GM21367 (cell line): Measurements from ENCODE around the gene TNS3.

Source experiments
- ATAC-seq: cut with Tn5 transposase; IDR thresholded peaks from one replicate; pipeline ENCODE4 v1.9.1; 2021; ENCODE audit not compliant: unreplicated experiment

Gene TNS3

DNA sequence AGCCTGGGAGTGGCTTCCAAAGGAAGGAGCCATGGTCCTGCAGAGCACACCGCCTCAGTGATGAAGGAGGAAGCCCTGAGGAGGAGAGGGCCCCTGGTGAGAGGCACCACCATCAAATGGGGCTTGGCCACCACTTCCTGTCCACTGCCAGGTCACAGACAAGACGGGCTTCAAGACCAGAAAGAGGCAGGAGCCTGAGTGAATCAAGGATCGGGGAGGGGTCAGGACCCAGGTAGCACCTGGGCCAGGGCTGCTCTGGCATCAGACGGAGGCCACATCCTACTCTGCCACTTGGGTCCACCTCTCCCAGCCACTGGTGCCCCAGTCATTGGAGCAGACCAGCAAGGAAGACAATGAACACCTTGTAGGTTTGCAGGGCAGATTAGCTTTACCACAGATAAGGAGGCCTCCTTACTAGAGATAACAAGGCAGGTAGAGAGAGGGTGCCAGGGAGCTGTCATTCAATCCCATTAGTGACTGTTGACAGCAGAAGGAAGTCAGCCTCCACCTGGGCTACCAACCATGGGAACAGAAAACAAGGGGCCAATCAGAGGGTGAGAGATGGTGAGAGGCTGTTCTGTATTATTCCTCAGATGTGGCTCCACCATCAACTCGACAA is 143.4 kb downstream of the TNS3 start:
- ATAC-seq: no peak

DNA sequence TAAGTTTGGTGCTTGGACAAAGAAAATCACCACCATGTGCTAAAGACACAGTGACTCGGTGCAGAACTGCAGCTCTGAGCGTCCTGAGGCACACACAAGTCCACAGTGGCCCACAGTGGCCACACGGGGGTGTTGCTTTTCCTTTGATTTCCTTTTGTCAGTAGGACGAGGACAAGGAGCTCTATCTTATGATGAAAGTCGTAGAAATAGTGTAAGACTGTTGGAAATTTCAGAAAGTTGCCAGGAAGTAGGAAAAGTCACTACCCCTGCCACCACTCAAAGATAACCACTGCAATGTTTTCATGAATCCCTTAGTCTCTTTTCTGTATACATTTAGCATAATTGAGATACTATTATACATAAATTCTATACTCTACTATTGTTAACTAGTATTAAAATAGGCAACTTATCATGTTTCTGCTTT is 146.0 kb downstream of the TNS3 start:
- ATAC-seq: no peak

DNA sequence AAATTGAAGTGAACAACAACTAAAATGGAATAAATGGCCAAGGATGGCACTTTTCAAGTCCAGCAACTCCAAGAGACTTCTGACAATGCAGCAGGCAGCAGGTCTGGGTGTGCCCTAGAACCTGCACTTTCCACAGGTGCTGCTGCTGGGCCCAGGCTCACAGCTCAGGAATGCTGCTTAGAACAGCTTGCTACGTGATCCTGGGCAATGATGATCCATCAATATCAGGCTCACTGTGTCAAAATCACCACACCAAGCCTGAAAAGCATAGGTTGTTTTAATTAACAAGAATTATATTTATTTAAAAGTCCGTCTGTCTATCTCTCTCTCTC is 148.4 kb downstream of the TNS3 start:
- ATAC-seq: no peak

DNA sequence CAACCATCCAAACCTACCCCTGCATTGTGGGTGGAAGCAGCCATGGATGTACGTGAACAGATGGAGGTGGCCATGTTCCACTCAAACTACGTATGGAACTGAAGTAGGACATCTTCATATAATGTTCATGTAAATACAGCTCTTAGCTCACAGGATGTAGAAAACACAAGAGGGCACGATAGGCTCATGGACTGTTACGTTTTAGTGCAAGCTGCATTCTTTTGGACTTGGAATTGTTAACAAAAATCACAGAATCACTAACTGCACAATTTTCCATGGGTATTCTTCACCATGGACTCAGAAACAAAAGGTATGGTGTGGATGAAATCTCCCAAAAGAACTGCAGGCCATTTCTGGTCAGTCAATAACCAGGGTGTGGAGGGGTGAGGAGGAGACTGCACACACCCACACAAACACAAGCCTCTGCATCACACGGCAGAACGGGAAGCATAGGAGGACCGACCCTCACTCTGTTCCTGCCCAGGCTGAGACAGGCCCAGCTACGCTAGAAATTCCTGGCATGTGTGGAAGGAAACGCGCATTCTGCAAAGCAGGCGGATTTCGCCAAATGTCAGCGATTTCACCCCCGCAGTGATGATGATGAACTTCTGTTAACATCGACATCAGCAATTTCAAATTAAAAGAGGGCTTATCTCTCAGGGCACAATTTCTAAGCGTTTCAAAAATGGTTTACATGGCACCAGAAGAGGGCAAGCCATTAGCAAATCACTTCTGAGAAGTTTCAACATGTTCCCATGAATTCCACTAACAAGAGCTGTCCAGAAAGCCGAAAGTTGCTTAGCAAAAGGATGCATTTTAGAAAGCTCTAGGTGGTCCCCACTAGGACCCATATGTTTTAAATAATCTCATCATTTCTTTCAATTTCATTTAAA is 149.0 kb downstream of the TNS3 start:
- no peak for ATAC-seq

DNA sequence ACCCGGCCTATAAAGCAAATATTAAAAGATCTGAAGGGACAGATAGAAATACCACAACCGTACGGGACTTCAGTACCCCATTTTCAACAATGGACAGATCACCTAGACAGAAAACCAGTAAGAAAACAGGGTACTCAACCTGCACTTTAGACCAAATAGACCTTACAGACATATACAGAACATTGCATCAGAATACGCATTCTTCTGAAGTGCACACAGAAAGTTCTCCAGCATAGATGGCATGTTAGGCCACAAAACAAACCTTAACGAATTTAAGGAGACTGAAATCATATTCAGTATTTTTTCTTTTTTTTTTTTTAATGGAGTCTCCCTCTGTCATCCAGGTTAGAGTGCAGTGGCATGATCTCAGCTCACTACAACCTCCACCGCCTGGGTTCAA is 151.5 kb downstream of the TNS3 start:
- no peak for ATAC-seq

DNA sequence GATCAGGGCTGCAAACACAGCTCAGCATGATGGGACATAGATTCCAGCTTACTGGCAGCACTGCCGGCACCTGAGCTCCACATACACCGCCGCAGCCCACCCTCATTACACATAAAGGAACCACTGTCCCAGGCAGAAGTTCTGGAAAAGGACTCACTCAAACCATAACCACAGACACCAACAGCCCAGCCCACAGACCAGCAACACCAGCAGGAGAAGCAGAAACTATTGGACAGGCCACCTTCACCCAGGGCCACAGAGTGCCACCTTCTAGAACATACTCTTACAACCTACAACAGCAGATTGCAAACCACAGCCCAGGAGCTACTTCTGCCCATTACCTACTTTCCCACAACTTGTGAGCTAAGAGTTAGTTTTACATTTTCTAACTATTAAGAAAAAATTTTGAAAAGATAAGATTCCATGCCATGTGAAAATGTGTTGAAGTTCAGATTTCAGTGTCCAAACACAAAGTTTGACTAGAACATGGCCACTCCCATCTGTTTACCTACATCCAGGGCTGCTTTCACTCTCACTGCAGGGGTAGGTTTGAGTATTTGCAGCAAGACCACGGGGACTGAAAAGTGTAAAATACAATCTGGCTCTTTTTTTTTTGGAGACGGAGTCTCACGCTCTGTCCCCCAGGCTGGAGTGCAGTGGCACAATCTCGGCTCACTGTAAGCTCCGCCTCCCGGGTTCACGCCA is 153.0 kb downstream of the TNS3 start:
- no peak for ATAC-seq

DNA sequence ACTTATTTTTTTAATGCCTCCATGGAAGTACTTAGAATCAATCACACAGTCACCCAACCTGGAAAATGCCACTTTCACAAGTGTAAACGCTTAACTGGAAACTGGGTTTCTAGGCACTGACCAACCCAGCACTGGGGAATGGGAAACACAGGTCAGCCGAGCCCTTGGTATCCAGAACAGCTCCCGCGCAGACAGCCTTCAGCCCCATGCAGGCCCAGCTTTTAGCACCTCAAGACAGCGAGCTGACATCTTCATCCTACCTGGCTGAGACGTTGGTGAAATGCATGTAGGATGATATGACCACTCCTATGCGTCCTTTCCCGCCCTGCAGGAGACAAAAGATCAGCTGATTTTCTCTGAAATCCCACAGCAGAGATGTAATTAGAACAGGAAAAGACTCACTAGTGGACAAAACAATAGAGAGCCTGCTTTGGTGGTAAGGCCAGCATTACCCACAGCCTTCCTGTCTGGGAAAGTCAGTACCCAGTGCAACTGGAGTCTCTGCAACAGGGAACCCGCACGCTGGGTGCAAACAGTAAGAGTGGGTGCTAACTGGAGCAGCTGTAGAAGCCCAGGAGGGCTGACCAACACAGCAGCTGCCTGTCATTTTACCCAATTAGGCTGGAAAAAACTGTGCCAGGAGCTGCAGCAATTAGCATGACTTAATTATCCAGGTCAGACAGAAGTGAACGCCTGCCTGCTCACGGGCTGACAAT is 153.7 kb downstream of the TNS3 start:
- no peak for ATAC-seq

DNA sequence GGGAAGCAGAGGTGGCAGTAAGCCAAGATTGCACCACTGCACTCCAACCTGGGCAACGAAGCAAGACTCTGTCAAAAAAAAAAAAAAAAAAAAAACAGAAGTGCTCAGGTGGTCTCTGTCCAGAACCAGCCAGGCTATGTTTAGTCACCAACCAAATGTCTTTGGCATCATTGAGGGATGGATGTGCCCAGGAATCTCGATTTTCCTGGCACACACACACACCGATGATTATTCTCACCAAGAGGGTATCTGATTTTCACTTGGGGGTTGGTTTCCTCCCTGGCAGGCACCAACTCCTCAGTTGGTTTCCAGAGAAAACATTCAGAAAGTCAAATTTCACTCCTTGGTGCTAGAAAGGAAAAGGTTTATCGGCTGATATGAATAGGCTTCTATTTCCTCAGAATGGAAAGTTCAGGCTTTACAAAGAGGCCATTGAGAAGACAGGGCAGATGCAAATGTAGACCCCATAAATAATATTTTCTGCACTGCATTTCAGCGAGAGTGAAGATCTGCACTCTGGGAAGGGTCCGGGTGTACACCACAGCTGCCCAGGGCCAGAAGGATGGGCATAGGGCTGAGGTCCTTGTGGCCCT is 154.8 kb downstream of the TNS3 start:
- no peak for ATAC-seq

DNA sequence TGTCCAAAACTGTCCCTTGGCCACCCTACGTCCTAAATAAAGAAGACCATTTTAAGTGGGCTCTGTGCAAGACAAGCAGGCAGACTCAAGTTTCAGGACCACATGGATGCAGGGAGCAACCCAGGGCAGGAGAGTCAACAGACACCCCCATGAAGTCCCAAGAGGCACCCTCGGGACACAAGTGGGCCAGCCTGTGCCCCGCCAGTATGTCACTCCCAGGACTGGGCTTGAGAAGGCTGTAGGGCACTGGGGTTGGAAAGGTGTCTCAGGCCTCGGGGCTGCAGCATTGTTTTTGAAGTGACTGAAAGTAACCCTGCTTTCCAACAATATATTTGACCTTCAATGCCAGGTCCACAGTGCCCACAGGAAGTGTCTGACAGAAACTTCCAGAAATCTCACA is 157.4 kb downstream of the TNS3 start:
- ATAC-seq: no peak

DNA sequence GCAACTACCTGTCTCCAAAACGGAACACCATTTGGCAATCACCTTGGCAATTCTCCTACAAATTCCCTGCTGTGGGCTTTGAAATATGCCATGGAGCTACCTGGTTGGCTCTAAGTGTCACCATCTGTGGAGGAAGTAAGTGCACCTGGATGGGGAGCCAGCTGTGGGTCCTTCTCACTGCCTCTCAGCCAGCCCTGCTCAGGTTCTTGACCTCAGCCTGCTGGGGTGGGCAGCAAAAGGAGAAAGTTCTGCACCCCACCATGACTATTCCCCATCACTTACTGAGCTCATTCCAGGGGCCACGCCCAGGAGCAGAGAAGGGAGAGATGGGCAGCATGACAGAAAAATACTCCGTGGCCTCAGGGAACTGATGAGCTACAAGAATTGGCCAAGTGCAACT is 158.7 kb downstream of the TNS3 start:
- no peak for ATAC-seq

DNA sequence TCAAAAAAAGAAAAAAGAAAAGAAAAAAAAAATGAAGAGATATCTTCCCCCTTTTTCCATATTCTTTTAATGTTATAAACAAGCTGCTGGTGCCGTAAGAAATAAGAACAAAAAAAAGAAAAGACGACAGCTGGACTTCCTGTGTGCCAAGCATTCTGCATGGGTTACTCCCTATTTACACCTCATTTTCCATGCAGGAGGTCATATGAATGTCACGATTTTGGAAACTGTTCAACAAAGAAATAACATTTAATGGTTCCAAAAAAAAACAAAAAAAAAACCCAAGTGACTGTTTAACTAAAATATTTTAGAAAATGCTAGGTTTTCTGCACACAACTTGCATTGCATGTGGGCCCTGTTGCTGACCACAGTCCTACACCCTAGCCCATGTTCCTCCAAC is 159.3 kb downstream of the TNS3 start:
- ATAC-seq: no peak

DNA sequence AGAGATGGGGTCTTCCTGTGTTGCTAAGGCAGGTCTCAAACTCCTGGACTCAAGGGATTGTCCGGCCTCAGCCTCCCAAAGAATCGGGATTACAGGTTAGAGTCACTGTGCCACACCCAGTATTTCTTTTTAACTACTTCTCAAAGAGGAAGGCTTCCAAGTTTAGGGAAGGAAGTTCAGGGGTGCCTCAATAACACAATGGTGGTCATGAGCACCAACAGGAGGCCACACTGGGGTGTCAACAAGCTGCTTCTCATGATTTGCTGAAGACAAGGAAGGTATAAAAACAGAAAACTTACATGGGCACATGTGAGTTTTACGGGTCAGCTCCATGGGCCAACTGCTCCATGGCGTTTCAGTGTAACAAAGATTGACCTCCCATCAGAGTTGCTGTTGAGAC is 160.5 kb downstream of the TNS3 start:
- ATAC-seq: no peak

DNA sequence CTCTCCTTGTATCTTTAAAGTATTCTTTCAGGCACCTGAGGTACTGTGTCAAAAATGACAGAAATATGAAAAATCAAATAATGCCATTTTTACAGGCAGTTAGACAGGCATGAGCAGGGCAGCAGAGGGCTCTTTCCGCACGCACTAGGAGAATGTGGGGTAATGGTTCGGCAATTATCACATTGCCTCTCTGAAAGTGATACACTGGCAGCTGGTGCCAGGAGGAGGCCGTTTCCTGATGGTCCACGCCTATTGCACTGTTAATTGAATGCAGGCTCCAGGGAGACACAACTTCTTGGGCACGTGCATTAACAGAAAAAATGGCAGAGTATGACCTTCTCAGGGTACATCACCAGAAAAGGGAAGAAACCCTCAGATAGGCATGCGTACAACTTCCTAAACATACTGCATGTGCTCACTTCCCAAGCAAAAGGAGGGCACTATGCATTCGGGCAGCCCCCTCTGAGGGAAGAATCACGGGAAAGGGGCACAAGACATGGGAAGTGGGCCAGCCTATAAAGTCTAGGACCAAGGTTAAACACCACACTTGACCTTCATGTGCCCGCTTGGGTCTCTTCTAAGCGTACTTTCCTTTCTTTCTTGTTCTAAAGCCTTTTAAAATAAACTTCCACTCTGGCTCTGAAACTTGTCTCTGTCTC is 161.7 kb downstream of the TNS3 start:
- no peak for ATAC-seq

DNA sequence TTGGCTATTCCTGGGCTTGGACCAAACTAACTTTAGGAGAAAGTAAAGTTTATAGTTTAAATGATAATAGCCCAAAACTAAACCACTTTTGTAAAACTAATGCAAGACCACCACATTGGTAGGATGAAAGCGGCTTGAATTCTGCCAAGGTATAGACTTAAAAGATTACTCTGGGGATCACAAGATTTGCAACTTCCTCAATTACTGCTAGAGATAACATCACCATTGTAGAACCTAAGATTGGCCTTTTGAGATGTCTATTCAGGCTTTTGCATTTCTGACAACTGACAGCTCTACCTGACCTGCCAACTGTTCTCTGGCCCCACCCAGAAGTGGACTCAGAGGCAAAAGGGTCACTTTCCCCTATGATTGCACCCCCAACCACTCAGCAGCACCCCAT is 162.4 kb downstream of the TNS3 start:
- no peak for ATAC-seq

DNA sequence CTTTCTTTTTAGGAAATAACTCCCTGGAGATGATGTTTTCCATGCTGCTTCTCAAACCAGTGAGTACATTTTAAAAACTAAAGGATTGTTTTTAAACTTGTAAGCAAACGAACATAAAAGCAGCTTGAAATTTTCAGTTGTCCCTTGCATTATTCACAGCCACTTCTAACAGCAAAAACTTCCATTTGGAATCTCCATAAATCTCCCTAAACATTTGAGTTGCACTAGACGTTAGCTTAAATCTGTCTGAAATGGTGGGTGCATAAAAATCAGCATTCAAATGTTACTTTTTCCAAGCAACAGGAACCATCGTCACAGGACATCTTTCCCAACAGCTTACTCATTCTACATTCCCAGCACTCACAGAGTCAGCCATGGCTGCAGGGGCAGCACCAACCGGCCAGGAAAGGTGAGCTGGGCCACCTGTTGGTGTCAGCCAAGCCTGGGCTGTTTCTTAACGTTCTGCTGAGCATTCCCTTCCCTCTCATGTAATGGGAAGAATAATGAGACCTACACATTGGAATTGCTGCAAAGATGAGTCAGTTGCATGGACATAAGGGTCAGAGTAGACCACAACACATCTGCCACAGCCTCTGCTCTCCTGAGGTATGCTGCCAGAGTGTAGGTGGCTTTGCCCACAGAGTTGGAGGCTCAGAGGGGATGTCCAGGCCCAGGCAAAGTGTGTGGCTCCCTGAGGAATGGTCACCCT is 163.2 kb downstream of the TNS3 start:
- ATAC-seq: no peak

DNA sequence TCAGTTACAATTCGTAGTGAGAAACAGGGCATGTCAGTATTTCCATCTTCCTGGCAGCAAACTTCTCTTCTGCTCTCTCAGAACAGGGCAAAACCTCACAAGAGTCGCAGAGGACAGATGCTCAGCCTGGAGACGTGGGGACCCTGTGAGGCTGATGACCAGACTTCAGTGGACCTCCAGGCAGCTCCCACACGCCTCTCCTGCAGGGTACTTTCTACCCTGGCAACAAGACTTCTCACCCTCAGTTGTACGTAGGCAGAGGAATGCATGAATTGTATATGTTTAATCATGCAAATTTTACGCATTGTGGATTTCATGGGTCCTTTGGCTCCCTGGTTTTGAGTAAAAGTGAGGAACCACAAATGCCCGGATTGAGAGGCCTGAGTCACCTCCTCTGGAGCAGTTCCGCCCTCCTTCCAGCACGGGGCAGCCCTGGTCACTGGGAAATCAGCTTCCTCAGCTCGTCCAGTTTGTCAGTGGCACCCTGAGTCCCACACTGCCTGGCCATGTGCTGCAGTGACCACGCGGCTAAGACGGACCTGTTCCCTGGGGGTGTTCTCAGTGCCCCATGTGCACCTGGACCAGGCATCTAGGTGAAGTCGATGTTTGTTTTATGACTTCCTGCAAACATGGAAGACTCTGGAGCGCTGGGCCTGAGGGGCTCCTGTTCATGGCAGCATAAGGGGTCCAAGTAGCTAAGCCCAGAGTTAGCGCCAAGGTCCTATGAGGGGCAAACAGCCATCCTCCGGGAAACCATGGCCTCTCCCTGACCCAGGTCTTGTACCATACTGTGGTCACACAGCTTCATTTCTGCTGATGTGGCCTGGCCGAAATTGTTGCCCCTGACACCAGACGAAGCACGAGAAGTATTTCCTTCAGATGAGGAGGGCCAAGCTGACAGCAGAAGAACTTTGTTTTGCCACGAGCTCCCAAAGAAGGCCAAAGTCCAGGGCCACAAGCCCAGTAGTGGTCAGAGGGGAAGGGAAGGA is 165.1 kb downstream of the TNS3 start:
- ATAC-seq: no peak

DNA sequence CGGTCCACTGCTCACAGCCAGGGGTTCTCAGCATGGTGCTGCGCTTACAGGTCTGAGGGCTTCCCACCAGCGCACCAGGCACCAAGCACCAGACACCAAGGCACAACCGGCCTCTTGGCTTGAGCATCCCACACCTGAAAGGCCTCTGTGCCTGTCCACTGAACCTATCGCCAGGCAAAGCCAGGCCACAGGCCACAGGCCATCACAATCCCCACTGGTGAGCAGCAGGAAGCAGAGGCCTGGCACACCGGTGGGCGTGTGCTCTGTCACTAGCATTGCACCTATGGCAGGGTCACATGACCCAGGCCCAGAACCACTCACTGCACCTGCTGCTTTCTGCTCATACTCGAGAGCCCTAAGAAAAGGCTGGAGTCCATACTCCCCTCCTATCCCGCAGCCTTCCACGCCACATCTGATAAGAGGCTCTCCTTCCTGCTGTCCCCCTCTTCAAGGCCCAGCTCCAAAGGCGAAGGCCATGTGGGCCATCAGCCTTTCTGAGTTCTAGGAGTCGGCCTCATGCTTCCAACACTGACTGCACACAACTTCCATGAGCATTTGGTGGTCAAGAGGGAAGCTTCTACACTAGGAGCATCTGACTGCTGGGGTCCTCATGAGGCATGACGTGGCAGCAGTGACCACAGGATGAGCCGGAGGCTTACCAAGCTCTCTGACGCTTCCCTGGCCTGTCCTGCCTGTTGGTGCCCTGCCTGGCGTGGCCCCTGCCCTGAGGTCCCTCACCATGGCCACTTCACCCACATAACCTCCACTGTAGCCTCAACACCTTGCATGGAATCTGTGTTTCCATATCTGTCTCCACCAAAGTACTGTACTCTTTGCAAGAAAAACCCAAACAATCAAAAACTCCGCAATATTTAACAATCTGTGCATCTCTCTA is 166.3 kb downstream of the TNS3 start:
- ATAC-seq: no peak
